Skeletal muscle tissue (tissue), 4 donors: ENCODE data around the gene CIDEC. TPM values are rescaled to one million over a fixed set of nuclear protein-coding genes. Genes with fewer than 3 reads are reported as not detected.
A peak's percentile ranks its signal among the peaks of the same experiment; 100 is the strongest.

ENCODE experiments used
- H3K27ac ChIP-seq: one replicate; pipeline ENCODE4 v1.7.0; 2013; ENCODE audit warnings: mild to moderate bottlenecking, low read depth, low read length, inconsistent platforms
- H3K27me3 ChIP-seq, 3 donors: one replicate each; pipeline ENCODE4 v1.7.0; 2013; ENCODE audit warnings: low read length in 3 of 3; ENCODE audit not compliant: control insufficient read depth in 3 of 3, insufficient read depth in 3 of 3
- H3K36me3 ChIP-seq, 3 donors: one replicate each; pipeline ENCODE4 v1.7.0; 2013; ENCODE audit warnings: low read length in 3 of 3; ENCODE audit not compliant: control insufficient read depth in 3 of 3, insufficient read depth in 3 of 3
- H3K4me1 ChIP-seq, 3 donors: one replicate each; pipeline ENCODE4 v1.7.0; 2013; ENCODE audit warnings: low read length in 3 of 3, mild to moderate bottlenecking in 3 of 3; ENCODE audit not compliant: control insufficient read depth in 3 of 3, insufficient read depth in 3 of 3
- H3K4me3 ChIP-seq, 3 donors: one replicate each; pipeline ENCODE4 v1.7.0; 2013; ENCODE audit warnings: low read length in 3 of 3
- H3K9ac ChIP-seq, 3 donors: one replicate each; pipeline ENCODE4 v1.7.0; 2013; ENCODE audit warnings: low read length in 3 of 3, mild to moderate bottlenecking in 3 of 3, moderate library complexity in 2 of 3, low read depth in 1 of 3
- H3K9me3 ChIP-seq, 3 donors: one replicate each; pipeline ENCODE4 v1.7.0; 2013; ENCODE audit warnings: low read length in 3 of 3; ENCODE audit not compliant: control insufficient read depth in 3 of 3
- total RNA-seq: library from RNA; depleted of rRNA; stranded (reverse); fragments of >200 nt; gene quantifications from one replicate; pipeline ENCODE4 v1.2.3, GENCODE V29; 2014
- donor health status: Osteomylitis.

CIDEC gene
- total RNA-seq, 1 donor from 2014 or later, result 9.4 TPM

GRCh38 chr3:9837701-9838582 is 42.1 kb downstream of the CIDEC start:
- Histone ChIP-seq H3K27me3 (no peaks in the 10 kb centered on the region), H3K27ac (no peak overlapping the region), H3K9ac (no peak overlapping the region), H3K36me3 (peaks cover 54 to 67% (median 63%) of the 10 kb centered on the region in 3 donors), H3K9me3 (no peaks in the 10 kb centered on the region), H3K4me3 (no peak overlapping the region), H3K4me1 (peaks cover 3 to 7% (median 5%) of the 10 kb centered on the region in 3 donors)

GRCh38 chr3:9834520-9835380 is 45.3 kb downstream of the CIDEC start:
- H3K36me3 ChIP-seq, result peaks cover 33 to 56% (median 47%) of the 10 kb centered on the region in 3 donors

DNA sequence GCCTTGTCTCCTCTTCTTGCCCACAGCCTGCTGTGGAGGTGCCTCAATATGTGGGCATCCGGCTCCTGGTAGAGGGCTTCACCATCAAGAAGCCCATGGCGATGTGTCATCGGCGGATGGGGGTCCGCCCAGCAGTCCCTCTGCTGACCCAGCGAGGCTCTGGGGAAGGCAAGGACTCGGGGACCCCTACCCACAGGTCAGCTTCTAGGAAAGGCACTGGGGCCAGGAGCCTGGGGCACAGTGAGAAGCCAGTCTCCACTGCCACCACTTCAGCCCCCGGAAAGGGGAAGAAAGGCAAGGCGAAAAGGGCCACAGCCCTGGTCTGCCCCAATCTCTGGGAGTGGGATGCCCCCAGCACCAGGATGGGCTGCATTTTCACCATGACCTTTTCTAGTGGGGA is 47.0 kb downstream of the CIDEC start:
- no peak overlapping the region for H3K9ac ChIP-seq
- no peaks in the 10 kb centered on the region for H3K27me3 ChIP-seq
- H3K36me3 ChIP-seq, result peaks cover 27 to 52% (median 43%) of the 10 kb centered on the region in 3 donors
- no peak overlapping the region for H3K27ac ChIP-seq
- H3K4me3 ChIP-seq, result no peak overlapping the region
- H3K9me3 ChIP-seq, result no peaks in the 10 kb centered on the region
- no peaks in the 10 kb centered on the region for H3K4me1 ChIP-seq

More at GRCh38 chr3:9834520-9835380, 45.3 kb downstream of the CIDEC start:
- Histone ChIP-seq H3K9me3 (no peaks in the 10 kb centered on the region), H3K4me3 (no peak overlapping the region), H3K4me1 (no peaks in the 10 kb centered on the region), H3K27ac (no peak overlapping the region), H3K27me3 (no peaks in the 10 kb centered on the region), H3K9ac (peak overlapping the region in 1 of 3 donors; percentile 33)

DNA sequence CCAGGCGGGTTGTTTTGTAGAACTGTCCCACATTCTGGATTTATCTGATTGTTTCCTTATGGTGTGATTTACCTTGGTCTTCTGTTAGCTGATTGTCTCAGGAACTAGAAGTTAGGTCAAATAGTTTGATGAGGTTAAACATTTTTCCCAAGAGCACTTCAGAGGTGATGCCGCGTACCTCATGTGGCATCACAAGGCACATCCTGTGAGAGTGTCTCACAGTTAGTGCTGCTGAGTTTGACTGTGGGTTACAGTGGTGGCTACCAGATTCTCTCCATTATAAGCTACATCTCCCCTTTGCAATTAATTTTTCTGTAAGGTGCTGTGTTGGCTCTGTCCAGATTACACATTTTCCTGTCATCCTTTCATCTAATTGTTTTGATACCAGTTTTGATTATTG is 48.8 kb downstream of the CIDEC start:
- H3K4me3 ChIP-seq, result no peak overlapping the region
- H3K9ac ChIP-seq, result no peak overlapping the region
- H3K36me3 ChIP-seq, result peaks cover 24 to 53% (median 42%) of the 10 kb centered on the region in 3 donors
- no peak overlapping the region for H3K27ac ChIP-seq
- H3K27me3 ChIP-seq, result no peaks in the 10 kb centered on the region
- no peaks in the 10 kb centered on the region for H3K9me3 ChIP-seq
- no peaks in the 10 kb centered on the region for H3K4me1 ChIP-seq

DNA sequence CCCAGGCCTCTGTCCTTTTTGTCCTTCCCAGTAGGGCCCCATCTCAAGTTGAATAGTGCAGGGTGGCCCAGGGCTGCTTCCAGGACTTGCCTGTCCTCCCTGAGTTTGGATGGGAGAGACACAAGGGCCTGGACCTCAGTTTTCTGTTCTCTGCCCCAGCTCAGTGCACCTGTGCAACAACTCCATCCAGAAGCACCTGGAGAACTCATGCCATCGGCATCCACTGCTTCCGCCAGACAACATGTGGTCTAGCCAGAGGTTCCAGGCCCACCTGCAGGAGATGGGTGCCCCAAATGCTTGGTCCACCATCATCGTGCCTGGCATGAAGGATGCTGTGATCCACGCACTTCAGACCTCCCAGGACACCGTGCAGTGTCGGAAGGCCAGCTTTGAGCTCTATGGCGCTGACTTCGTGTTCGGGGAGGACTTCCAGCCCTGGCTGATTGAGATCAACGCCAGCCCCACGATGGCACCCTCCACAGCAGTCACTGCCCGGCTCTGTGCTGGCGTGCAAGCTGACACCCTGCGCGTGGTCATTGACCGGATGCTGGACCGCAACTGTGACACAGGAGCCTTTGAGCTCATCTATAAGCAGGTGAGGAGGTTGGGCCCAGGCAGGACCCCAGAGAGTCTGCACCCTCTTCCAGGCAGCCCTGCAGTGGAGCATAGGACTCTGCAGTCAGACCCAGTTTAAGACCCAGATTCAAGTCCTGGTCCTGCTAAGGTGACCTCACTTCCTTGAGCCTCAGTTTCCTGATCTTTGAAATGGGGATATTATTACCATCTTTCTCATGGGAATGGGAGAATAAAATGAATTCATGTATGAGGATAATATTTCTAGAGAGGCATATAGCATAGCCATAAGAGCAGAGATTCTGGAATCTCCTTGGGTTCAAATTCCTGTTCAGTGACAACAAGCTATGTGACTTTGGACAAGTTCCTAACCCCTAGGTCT is 51.0 kb downstream of the CIDEC start:
- Histone ChIP-seq H3K36me3 (peaks cover 10 to 36% (median 27%) of the 10 kb centered on the region in 3 donors), H3K9me3 (no peaks in the 10 kb centered on the region)

DNA sequence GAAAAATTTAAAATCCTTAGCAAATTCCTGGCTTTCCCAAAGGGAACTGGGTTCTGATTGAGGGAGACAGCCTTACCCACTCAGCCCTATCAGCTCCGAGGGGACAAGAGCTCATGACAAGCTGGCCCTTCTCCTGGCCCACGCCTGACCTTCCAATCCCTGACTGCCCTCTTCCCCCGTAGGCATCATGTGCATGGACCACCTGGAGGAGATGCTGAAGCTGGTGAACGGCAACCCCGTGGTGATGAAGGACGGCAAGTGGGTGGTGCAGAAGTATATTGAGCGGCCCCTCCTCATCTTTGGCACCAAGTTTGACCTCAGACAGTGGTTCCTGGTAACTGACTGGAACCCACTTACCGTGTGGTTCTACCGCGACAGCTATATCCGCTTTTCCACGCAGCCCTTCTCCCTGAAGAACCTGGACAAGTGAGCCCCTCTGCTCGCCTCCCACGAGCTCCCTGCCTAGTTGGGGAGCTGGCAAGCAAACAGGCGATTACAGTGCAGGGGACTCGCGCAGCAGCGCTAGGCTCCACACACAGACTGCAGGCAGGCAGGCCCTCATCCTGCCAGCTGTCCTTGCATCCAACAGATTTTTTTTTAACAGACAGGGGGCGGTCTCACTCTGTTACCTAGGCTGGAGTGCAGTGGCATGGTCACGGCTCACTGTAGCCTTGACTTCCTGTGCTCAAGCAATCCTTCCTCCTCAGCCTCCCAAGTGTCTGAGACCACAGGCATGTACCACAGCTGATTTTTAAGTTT is 53.1 kb downstream of the CIDEC start:
- Histone ChIP-seq H3K27ac (no peak overlapping the region), H3K9me3 (no peaks in the 10 kb centered on the region), H3K4me3 (no peak overlapping the region), H3K4me1 (no peaks in the 10 kb centered on the region), H3K9ac (no peak overlapping the region), H3K36me3 (peaks cover 7 to 21% (median 20%) of the 10 kb centered on the region in 3 donors), H3K27me3 (no peaks in the 10 kb centered on the region)

More for the DNA sequence above, 51.0 kb downstream of the CIDEC start:
- Histone ChIP-seq H3K4me3 (no peak overlapping the region), H3K27ac (no peak overlapping the region), H3K9ac (no peak overlapping the region), H3K27me3 (no peaks in the 10 kb centered on the region), H3K4me1 (no peaks in the 10 kb centered on the region)

DNA sequence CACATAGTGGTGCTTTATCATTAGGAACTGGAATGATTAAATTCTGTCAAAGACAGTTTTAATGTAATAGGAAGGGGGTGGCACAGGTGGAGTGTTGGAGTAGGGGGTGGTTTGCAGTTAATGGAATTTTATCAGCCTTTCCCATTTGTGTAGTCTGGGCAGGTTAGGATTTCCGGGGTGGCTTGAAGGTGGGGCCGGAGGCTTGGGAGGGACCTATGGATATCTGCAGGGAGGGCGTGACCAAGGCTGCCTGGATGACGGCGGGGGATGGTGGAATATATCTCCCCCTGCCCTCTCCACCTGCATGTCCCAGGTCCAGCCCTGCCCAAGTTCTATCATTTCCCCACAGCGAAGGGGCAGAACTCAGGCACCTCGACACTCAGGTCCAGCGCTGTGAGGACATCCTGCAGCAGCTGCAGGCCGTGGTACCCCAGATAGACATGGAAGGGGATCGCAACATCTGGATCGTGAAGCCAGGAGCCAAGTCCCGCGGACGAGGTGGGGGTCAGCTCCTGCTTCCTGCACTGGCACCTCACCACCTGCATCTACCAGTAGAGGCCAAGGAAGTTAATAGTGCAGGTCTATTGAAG is 54.5 kb downstream of the CIDEC start:
- Histone ChIP-seq H3K9me3 (no peaks in the 10 kb centered on the region), H3K27ac (no peak overlapping the region), H3K9ac (no peak overlapping the region), H3K36me3 (peaks cover 7 to 24% (median 17%) of the 10 kb centered on the region in 3 donors), H3K4me3 (no peak overlapping the region), H3K4me1 (no peaks in the 10 kb centered on the region), H3K27me3 (no peaks in the 10 kb centered on the region)

DNA sequence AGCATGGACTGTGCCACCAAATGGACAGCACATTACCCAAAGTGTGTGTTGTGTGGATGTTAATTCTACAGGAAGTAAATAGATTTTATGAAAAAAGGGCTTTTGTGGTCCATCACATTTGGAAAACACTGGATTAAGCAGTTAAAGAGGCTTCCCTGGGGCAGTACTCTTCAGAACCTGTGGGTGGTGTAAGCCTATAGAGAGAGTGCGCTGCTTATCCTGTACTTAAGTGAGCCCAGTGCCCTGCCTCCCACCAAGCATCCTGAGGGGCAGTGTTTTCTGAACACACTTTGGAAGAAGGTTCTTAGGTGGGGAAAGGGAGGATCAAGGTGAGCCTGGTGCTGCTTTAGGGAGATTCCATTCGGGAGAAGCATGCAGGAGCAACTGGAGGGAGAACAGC is 59.1 kb downstream of the CIDEC start:
- no peaks in the 10 kb centered on the region for H3K27me3 ChIP-seq
- peaks cover 0 to 3% (median 0%) of the 10 kb centered on the region in 3 donors for H3K4me1 ChIP-seq
- H3K9ac ChIP-seq, result no peak overlapping the region
- H3K36me3 ChIP-seq, result peaks cover 10 to 14% (median 13%) of the 10 kb centered on the region in 3 donors
- no peak overlapping the region for H3K4me3 ChIP-seq
- H3K27ac ChIP-seq, result no peak overlapping the region
- no peaks in the 10 kb centered on the region for H3K9me3 ChIP-seq
